HG03103 (cell line): ENCODE results near the gene SSH2.

Experiments
- ATAC-seq: cut with Tn5 transposase; IDR thresholded peaks from one replicate; pipeline ENCODE4 v1.9.1; 2021; ENCODE audit warnings: low read depth; ENCODE audit not compliant: unreplicated experiment

The SSH2 gene

DNA sequence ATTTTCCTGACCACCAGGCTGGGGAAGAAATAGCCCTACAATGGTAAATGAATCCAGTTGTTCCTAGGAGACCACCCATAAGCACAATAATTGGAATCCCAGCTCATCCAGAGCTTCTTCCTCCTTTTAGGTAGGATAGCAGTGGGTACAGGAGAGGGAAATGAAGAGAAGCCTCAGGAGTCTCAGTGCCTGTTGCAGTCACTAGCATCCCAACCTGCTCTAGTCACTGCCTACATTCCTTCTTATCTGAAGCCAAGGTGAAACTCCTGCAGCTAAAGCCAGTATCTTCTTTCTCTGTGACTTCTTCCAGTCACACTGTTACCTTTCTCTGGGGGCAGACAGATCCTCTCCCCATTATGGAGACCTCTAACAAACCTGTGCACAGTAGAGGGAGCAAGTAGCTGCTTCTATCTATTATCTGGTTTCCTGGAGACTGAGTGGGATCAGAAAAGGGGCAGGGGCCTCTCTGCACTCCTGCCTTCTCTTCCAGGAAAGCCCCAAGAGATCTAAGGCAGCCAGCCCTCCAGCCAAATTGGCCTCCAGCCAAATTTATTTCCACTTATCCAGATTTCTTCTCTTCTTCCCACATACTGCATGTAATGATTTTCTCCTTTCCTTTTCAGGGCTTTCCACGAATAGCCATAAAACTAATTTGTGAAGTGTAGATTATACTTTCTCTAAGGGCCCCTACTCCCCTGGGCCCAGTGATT, 85.5 kb downstream of the SSH2 start:
- no peak for ATAC-seq

- no peak for ATAC-seq
Observed at GRCh38 chr17:29840884-29841283, 89.1 kb downstream of the SSH2 start.

DNA sequence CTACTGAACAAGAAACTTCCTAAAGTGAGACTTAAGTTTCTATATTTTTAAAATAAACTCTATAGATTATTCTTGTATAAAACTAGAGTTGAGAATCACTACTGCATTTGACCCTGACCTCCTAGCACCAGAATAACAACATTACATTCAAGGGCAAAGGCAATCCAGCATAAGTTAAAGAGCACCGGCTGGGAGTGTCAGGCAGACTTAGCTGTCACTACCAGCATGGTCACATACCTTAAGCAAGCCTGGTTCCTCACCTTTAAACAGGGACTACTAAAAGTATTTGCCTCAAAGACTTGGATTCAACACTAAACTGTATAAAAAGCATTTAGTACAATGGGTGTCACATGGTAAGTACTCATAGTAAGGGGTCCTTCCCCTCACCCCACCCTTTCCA, 90.4 kb downstream of the SSH2 start:
- no peak for ATAC-seq

- no peak for ATAC-seq
Observed at GRCh38 chr17:29838961-29839360, 91.1 kb downstream of the SSH2 start.

- no peak for ATAC-seq
Observed at GRCh38 chr17:29837531-29837930, 92.5 kb downstream of the SSH2 start.

DNA sequence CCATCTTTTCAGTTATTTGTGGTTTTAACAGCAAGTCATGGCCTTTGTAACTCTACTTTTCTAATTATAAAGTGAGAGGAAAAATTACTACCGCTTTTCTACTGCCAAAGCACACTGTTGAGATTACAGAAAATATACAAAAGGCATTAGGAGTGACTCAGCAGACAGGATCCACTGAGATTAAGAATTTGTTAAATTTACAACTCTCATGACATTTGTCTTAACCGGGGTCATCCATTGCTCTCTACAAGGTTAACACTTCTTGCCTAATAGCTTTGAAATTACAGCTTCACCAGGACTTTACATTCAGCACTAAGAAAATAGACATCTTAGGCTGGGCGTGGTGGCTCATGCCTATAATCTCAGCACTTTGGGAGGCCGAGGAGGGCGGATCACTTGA, 93.4 kb downstream of the SSH2 start:
- ATAC-seq: no peak

- no peak for ATAC-seq
Observed at GRCh38 chr17:29835435-29836351, 94.3 kb downstream of the SSH2 start.

- no peak for ATAC-seq
Observed at GRCh38 chr17:29833801-29834200, 96.2 kb downstream of the SSH2 start.

DNA sequence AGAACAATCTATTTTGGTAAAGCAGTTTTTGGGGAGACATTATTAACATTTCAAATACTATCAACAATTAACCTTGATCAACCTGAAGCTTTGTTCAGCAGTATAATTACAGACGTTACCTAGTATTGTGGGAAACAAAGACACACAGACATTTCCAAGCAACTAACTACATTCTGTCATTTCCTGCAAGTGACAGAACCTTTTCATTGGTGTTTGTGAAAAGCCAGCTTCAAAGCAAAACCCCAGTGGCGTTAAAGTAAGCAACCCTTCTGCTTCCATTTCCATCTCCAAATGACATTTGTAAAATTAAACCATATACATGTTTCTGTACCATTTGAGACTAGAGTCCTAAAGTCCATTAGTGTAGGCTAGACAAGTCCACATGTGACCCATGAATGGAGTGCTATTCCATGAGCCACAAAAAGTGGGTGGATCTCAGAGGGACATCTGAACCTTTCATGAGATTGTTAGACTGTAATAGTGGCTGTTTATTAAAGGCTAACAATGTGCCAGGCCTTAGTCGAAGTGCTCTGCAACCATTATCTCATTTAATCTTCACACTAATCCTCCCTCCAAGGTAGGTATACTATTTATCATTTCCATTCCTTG, 101.2 kb downstream of the SSH2 start:
- no peak for ATAC-seq

- ATAC-seq: no peak
Observed at GRCh38 chr17:29827179-29827578, 102.8 kb downstream of the SSH2 start.

DNA sequence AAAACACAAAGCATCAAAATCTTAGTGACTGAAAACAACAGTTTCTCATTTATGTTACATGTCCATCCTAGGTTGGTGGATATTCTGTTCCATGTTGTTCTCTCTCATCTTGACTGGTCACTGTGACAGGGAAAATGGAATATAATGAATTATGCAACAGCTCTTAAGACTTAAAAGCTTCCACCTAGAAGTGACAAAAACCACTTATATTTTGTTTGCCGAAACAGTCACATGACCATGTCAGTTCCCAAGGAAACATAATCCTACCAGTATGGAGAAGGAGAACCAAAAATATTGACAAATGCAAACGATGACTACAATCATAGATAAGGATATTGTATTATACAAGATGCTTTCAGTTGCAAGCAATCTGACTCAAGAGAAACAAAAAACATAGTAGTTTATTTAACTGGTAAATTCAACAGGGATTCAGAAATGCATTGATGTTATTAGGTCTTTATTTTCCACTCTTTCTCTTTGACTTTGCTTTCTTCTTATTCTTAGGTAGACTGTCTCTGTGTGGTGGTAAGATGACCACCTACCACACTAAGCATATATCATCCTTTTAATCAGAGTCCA, 103.8 kb downstream of the SSH2 start:
- no peak for ATAC-seq

DNA sequence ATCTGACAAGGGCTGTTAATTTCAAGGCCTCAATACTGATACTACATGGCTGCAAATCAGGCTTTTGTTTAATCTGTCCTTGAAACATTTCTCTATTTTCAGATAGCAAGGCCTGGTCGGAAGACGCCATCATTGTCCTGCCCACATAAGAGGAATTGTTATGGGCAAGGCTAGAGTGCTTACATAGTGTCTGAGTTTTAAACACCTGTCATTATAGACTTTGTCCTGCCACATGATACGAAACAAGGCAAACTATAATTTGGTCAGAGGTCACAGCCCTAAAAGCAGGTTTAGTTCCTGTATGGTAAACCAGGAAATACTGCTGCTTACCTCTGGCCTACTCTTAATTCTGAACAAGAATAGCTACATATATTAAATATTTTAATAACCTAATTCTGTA, 104.4 kb downstream of the SSH2 start:
- no peak for ATAC-seq

- no peak for ATAC-seq
Observed at GRCh38 chr17:29821897-29822296, 108.1 kb downstream of the SSH2 start.

- ATAC-seq: no peak
Observed at GRCh38 chr17:29820425-29820824, 109.6 kb downstream of the SSH2 start.

DNA sequence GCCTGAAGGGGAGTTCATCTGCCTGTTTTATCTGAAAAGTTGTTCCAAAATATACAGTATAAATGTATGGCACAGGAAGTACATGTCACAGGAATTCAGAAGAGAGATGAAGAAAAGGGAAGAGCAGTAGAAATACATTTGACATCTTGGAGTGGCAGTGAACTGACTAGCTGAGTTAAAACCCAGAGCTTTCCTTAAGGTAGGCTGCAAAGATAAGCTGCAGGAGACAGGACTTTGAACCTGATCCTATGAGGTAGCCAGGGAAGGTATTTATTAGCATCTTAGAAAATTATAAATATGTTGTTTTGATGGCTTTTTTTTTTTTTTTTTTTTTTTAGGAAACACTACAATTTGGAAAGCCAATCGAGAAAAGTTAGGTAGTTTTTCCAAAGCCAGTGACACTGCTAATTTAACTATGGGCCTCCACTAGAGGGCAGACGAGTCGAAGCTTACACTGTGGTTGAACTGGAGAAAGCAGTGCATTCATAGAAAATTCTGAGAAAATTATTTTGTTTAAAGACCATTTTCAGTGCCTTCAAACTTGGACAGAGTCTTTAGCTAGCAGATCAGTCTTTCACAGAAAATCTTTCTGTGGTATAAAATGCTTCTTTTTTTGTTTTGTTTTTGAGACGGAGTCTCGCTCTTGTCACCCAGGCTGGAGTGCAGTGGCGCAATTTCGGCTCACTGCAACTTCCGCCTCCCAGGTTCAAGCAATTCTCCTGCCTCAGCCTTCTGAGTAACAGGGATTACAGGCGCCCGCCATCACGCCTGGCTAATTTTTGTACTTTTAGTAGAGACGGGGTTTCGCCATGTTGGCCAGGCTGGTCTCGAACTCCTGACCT, 122.3 kb downstream of the SSH2 start:
- no peak for ATAC-seq

GRCh38 chr17:29802246-29802645, 127.8 kb downstream of the SSH2 start:
- no peak for ATAC-seq

DNA sequence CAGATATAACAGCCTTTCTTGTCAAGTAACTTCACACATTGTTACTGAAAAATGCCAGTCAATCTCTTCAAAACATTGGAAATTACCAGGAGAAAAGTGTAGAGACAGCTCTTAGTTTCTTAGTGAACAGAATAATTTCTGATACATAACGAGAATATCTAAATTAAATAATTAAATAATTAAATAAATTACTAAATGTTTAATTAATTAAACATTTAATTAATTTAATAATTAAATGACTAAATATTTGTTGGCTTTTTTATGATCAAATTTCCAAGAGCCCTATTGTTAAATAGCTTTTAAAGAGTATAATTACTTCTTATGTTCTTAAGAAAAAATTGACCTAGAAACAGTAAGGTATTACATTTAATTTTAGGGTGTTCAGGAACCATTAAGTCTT, 129.6 kb downstream of the SSH2 start:
- no peak for ATAC-seq

DNA sequence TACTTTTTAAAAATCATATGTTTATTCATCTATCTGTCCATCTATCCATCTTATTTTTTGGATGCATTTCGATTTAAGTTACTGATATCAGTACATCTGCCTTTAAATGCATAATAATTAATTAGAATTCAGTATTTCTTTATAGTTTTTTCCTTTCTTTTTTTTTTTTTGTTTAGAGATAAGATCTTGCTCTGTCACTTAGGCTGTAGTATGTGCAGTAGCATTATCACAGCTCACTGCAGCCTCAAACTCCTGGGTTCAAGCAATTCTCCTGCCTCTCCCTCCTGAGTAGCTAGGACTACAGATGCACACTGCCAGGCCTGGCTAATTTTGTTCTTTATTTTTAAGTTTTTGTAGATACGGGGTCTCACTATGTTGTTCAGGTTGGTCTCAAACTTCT, 133.4 kb downstream of the SSH2 start:
- no peak for ATAC-seq

DNA sequence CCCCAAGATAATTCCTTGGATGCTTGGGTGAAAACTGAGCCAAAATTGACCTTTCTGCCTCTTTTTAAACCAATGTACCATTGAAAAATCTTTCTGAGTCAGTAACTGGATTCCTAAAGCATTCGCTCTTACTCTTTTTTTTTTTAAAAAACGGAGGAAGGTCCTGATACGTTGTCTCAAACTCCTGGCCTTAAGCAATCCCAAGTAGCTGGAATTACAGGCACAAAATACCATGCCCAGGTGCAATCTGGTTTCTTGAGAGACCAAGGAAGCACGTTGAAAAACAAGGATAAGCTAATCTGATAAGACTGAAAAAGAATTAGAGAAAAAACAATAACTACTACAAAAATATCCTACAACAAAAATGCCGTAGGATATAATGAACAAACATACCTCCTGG, 136.5 kb downstream of the SSH2 start:
- no peak for ATAC-seq

GRCh38 chr17:29791336-29792080, 138.5 kb downstream of the SSH2 start:
- ATAC-seq: no peak
